GM18517 (cell line): Measurements from ENCODE around the gene SORCS1.
"Not testable (repeated sequence)": the region's sequence is repeated elsewhere in the genome, so short reads cannot be mapped to it uniquely, and the experiment has no call there.

Experiments used
- ATAC-seq: cut with Tn5 transposase; IDR thresholded peaks from one replicate; pipeline ENCODE4 v1.9.1; 2021; ENCODE audit warnings: mild to moderate bottlenecking, moderate library complexity; ENCODE audit not compliant: unreplicated experiment

The SORCS1 gene

GRCh38 chr10:106955133-106955532 is 209.4 kb downstream of the SORCS1 start:
- no peak for ATAC-seq

DNA sequence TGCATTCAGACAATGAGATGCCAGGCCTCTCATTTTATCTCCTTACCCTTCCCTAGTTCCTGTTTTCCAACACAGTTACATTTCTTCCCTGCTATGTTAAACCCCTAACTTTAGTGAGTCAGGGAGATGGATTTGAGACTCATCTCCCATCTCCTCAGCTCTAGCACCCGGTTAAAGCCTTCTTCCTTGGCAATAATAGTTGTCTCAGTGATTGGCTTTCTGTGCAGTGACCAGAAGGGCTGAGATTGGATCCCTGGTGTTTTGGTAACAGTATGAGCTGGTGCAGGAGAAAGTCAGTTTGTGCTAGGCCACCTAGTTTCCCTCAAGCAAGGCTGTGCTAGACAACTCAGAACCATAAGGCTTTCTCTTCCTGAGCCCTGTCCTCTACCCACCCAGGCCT is 212.5 kb downstream of the SORCS1 start:
- no peak for ATAC-seq

GRCh38 chr10:106949680-106950478 is 214.6 kb downstream of the SORCS1 start:
- ATAC-seq = no peak

- ATAC-seq = no peak
These were observed 216.9 kb downstream of the SORCS1 start for GRCh38 chr10:106947643-106948042.

- ATAC-seq = no peak
These were observed 222.4 kb downstream of the SORCS1 start for GRCh38 chr10:106942035-106942662.

DNA sequence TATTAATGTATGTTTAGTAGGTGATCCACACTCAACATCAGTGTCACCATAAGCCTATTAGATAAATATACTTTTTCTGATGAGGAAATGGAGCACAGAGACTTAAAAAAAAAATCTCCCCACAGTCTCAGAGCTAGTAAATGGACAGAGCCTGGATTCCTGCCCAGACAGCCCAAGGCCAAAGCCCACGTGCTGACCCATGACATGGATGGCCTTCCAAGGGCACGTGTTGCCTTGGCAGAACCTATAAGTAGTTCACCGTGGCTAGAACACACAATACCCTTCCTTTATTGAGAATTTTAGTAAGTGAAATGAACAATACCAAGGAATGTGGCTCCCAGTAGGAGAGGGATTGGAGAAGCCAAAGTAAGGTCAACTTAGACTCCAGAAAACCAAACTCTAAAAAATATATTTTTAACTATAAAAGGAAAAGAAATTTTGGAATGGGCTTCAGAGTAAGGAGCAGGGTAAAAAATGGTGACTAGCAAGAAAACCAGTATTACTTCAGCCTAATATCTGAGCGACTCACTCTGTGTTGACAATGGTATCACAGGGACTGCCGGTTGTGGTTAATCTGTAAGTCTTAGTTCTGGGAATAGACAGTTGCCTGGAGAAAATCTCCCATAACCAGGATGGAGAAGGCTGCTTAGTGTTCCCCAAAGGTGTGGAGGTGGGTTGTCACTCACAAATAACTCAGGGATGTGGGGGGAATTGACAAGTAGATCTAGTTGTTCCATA is 223.0 kb downstream of the SORCS1 start:
- ATAC-seq = no peak

DNA sequence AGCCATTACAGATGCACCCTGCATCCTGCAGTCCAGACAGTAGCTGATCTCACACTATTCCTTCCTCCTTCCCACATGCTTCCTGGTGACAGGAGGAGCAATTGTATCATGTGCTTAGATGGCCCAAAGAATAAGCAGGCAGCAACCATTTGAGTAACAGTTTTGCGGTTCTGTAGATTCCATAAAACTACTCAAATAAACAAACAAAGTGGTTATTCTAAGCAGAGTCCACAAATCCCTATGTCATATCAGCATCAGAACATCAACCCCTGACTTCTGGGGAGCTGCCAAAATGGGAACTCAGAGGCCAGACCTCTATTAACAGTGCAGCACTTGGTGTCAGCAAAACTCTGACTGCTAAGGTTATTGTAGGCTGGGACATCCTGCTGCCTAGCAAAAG is 226.0 kb downstream of the SORCS1 start:
- ATAC-seq = no peak

GRCh38 chr10:106935978-106936451 is 228.5 kb downstream of the SORCS1 start:
- ATAC-seq = peak; percentile 84

- no peak for ATAC-seq
These were observed 232.7 kb downstream of the SORCS1 start for GRCh38 chr10:106931853-106932249.

- ATAC-seq = peak; percentile 65
These were observed 233.2 kb downstream of the SORCS1 start for GRCh38 chr10:106931159-106931852.

DNA sequence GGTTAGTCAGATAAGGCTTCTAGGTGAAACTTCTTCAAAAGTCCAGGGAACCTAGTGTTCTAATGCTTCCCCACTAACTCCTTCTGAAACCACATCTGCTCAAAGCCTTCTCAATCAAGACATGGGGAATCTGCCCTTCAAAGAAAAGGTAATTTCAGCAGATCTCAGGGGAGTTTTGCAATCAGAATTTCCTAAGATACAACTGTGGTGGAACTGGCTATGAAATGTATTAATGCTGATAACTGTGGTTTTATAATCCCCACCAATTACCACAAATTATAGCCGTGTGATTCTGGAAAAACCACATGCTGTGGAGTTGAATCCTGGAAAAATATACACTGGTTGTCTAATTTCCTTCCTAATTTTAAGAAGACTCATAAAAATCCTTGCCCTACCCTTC is 233.8 kb downstream of the SORCS1 start:
- no peak for ATAC-seq

GRCh38 chr10:106929291-106929895 is 235.1 kb downstream of the SORCS1 start:
- no peak for ATAC-seq

DNA sequence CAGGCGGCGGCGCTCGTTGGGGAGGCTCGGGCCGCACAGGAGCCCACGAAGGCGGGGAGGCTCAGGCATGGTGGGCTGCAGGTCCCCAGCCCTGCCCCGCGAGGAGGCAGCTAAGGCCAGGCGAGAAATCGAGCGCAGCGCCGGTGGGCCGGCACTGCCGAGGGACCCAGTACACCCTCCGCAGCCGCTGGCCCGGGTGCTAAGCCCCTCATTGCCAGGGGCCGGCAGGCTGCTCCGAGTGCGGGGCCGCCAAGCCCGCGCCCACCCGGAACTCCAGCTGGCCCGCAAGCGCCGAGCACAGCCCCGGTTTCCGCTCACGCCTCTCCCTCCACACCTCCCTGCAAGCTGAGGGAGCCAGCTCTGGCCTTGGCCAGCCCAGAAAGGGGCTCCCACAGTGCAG is 236.4 kb downstream of the SORCS1 start:
- ATAC-seq = not testable (repeated sequence)

DNA sequence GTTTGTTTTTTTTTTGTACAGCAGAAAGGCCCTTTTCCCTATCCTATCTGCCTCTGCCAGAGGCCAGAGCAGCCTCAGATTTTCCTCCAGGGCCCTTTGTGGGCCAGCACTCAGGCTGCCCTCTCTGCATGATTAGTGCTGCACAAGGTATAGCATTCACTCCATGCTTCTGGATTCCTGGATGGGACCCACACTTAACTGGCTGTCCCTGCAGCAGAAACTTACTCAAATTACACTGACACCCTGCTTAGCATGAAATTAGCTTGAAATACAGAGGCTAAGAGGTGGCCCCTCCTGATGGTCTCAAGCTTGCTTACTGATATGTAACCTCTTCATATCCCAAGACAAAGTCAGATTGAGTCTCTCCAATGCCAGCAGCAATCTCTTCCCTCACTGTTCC is 239.3 kb downstream of the SORCS1 start:
- ATAC-seq = no peak

- ATAC-seq = no peak
These were observed 244.0 kb downstream of the SORCS1 start for GRCh38 chr10:106920538-106920937.

- peak; percentile 77 for ATAC-seq
These were observed 244.6 kb downstream of the SORCS1 start for GRCh38 chr10:106919871-106920282.

DNA sequence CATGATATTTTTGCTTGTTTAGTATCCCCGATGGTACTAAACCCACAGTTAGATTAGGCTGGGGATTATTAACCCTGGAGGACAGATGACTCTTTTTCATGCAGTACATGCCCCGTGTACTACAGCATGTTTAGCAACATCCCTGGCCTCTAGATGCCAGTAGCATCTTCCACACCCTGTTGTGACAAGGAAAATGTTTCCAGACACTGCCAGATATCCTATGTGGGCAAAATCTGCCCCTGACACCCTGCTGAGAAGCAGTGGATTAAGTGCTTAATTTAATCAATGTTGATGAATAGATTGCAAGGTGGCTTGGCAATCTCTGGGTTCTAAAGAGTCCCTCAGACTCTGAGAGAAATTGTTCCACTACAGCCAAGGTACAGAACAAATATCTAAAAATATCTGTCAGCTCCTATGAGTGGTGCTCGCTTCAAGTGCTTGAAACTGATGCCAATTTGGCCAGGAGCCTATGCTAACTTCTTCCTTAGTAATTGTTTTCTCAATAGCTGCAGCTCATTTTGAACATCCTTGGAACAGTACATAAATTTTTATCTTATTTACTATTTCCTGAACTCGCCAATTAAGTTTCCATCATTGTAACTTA is 247.0 kb downstream of the SORCS1 start:
- no peak for ATAC-seq

- no peak for ATAC-seq
These were observed 250.5 kb downstream of the SORCS1 start for GRCh38 chr10:106914016-106914415.

DNA sequence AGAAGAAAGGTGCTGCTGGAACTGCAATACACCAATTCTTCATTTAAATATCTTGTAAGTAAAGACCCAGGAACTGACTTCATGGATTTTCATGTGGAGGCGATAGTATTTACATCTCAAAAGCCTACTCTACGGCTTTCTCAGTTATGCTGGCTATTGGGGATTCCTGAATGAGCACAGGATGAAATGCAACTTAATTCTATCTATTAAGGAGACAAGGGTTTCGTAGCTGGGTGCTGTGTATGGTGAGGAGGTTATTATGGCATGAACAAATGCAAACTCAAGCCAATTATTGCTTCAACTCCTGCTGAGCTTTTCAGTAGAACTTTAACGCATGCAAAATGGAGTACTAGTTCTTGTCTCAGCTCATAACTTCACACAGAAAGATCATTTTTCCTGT is 251.2 kb downstream of the SORCS1 start:
- no peak for ATAC-seq

- ATAC-seq = no peak
These were observed 253.4 kb downstream of the SORCS1 start for GRCh38 chr10:106911096-106911495.
